NCI-H226 (cell line): Measurements from ENCODE around the gene TUB.

Experiments used
- DNase-seq: peaks from one replicate; pipeline ENCODE4 v3.0.0-alpha.2; 2015

The TUB gene

DNA sequence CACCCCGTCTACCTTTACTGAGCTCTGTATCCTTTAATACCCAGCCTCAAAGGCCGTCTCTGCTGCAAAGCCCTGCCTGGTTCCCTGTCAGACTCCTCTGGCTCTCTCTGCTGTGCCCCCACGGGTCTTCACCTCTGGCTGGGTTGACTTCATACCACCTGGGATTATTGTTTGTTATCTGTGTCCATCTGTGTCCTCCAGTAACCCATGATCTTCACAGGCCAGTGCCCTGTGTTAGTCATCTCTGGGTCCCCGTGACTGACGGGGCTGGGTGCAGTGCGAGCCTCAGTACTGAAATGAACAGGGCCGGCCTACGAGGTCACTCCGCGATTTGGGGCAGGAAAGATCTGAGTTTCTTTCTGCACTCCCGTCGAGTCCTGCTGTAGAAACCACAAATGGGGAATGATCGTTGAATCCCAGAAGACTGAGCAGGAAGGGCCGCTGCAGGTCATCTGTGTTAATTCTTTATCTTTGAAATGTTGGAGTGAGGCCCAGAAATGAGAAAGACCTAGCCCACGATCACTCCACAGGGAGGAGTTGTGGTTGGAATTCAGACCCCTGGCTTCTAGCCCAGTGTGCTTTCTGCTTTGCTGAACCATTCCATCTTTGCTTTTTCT, 12.3 kb upstream of the TUB start:
- DNase-seq = peak; percentile 98

DNA sequence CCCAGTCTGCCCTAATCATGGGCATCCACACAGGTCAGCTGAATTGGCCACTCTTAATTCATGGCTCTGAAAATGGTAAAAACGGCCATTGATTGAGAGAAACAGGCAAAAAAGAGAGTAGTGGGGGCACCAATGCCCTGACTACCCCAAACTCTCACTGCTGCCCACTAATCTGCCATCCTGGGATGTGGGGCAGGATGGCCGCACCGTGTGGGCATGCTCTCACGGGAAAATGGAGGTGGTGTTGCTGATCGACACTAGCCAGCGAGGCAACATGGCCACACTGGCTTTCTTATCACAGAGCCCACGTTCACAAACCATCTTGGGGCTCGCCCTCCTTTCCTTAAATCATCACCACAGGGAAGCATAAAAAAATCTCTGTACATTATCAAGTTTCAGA, 11.2 kb upstream of the TUB start:
- no peak for DNase-seq

DNA sequence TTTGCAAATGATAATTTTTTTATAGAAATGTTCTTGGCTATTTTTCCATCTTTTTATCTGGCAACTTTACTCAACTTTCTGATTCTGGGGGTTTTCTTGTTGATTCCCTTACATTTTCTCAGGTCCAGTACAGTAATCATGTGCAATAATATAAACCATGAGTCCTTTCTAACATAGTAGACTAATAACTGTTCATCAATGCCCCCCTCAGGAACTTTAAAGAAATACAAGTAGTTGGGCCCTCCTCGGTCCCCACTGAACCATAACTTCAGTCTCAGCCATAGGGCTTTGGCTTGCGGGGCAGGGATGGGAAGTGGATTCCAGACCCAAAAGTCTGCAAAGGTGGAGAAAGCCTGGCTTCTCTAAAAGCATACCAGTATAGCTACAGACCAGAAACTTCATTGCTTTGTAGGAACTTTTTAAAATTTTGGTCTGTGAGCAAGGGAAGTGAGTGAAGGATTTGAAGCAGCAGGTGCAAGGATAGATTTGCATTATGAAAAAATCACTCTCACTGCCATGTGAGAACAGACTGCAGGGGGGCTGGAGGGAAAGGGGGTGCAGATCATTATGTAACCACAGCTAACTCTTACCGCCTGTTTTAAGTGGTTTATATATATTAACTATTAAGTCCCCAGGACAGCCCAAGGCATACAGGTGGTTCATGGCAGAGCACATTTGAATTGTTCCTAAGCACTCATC, 10.4 kb upstream of the TUB start:
- no peak for DNase-seq

DNA sequence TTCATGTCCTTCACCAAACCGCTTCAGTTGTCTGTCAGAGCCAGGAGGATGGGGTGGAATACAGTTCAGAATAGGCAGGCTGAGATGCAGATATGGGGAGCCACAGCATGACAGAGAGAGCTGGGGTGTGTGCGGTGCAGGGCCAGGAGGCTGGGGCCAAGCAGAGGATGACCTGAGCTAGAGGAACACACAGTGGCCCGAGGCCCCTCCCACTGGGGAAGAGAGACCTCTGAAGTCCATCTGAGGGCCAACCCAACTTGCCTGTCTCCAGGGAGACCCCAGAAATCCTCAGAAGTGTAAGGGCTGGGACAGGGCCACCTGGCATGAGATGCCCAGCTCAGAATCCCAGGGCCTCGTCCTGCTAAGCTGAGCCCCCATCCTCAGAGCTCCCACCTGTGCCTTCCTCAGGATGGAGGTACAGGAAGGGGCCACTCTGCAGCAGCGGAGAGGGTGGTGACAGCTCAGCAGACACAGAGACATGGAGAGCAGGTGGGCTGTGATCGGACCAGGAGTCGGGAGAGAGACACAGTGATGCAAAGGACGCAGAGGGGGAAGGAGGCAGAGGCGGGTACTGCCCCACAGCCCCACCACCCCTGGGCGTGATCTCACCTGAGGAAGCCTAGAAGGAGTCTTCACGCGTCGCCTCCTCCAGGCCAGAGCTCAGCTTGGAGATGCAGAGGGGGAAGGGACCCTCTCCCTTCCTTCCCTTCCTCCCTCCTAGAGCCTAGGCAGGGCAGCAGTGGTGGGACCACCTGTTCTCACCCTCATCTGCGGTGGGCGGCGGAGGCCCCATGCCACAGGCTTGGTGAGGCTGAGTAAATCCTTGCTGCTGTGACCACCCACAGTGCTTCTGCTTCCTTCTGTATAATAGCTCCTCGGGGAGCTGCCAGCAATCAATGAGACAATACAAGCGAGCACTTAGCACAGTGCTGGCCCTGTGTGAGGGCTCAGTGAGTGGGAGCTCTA, 9.1 kb upstream of the TUB start:
- DNase-seq = no peak

DNA sequence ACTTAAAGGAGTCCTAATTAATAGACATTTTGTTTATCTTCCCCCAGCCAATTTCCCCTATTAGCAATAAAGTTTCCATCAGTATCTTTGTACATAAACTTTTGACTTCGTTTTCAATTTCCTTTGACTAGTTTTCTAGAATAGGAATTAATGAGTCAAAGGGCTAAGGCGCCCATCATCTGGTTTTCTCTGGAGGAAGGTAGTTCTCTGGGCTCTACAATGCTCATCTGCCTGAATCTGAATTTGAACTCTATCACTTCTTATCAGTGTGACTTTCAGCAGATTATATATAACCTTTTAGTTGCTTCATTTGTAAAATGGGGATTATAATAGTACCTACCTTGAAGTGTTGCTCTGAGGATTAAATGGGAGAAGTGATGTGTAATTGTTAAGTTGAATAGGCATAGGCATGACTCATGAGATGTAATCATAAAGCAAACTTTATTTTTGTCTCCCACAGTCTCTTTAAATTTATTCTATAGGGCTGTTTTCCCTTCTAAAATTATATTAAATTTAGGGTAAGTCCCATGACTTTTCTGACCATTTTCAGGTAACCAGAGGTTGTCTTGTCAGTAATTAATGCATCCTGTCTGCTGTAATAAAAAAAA, 5.8 kb upstream of the TUB start:
- no peak for DNase-seq

DNA sequence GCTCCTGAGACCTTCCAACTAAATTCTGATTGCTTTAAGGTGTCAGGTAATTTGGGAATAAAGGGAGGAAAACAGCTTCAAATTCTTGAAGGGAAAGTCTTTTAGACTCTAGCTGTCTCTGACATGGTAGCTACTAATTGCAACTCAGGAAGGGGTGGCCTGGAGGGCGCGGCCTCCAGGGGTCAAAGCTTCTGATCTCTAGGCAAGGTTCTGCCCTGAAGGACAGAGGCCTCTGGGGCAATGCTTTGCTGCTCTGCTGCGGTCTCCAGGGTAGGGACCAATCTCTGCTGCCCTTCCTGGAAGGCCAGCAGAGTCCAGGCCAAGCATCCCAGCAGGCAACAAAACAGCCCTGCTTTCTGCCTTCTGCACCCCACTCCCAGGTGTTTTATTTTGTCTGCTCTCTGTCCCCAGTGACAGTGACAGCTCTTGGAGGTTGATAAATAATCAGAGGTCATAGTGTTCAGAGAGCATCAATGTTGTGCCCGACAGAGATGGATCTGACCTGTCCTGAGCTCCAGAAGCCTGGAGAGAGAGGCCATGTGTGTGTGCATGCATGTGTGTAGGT, 1.8 kb upstream of the TUB start:
- no peak for DNase-seq

DNA sequence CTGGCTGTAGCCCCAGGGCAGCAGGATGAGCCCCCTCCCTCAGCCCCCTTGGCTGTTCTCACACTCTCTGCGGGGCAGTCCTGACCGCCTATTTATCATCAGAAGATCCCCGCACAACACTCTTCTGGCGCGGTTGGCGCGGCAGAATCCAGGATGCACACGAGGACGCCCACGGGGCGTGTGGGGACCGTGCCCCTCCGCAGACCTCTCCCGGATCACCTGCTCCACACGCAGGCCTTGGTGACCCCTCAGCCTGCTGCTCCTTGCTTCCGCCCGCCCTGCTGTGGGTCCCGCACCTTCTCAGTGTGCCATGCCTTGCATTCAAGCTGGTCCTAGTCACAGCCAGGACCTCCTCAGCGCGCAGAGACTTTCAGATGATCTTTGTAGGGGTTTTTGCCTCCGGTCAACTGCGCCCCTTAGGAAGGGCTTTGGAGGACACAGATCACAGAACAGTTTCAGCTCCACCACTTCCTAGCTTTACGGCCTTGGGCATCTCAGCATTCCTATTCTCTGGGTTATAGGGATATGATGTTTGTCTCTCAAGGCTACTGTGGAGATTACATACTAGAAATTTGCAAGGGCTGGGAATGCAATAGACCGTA, 841 bp upstream of the TUB start:
- no peak for DNase-seq

DNA sequence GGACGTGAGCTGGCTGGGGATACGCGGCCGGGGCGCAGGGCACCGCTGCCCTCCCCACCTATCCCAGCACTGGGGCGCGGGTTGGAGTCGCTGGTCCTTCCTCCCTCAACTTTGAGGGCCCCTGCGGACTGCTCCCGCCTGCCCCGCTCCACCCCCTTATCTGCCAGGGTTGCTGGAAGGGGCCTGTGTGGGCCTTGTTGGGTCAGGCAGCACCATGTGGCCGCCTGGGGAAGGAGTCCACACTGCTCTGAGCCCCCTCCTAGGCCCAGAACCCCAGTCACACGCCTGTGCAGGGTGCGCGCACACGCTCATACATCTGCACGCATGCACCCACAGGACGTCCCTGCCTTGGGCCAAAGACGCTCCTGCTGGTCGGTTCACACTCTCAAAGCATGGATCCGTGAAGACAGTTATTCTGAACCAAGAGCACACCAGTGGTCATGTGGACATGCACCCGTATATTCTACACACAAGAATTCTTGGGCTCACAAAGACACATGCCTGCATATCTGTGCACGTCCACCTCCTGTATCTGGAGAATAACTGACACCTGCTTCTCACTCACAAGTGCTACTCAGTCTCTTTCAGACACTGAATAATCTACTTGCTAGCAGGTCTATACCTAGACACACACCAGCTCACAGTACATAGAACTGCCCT, 710 bp downstream of the TUB start:
- DNase-seq = no peak

DNA sequence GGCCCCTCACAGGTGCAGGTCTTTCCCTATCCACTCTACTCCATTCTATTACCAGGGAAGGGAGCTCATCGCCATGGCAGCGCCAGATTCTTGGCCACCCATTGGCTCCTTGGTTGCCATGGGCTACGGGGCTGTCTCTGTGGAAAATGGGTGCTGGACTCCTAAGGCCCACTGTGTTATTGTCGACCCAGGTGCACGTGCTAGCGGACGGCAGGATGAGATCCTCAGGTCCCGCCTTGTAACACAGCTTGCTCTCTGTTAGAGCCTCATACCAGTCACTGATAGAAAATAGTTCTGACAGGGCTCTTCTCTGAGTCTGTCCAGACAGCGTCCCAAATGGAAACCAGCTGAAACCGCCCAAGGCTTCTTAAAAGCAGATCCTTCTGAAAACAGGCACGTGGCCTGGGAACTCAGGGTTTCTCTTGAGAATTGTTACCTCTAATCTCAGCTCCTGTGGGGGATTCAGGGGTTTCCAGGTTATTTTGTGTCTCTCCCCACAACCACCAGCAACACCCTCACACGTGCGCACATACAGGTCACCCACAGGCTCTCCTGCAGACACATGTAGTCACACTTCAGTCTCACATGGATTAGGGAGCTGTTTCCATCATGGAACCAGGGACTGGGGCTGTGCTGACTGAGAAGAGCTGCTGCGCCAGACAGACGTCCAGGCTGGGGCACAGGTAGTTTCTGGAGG, 1.5 kb downstream of the TUB start:
- no peak for DNase-seq

DNA sequence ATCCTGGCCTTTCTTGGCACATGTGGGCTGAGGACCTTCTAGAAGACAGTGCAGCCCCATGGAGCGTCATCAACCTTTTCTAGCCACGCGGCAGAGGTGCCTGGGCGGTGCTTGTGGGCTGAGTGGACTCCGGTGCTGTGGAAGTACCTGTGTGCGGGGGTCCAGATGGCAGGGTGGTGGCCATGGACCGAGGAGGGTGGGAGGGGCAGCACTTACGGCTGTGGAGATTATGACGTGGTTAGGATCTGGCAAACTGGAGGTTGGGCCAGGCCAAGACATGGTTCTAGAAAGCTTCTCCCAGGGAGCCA, 2.0 kb downstream of the TUB start:
- DNase-seq = no peak

DNA sequence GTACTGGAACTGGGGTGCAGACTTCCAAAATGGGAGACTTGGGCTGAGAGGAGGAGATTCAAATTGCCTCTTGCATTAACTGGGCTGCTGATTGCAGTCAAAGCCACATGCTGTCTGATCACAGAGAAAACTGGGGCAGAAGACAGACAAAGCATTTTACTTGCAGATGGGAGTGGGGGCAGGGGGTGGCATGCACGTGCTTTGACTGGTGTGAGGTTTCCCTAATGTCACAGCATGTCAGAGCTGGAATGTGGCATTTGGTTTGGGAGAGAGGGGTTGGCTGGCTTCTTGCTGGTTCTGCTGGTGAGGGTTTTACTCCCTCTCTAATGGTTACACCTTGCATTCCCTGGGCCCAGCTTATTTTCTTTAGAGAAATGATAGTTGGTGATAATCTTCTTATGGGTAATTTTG, 2.9 kb downstream of the TUB start:
- DNase-seq = no peak

DNA sequence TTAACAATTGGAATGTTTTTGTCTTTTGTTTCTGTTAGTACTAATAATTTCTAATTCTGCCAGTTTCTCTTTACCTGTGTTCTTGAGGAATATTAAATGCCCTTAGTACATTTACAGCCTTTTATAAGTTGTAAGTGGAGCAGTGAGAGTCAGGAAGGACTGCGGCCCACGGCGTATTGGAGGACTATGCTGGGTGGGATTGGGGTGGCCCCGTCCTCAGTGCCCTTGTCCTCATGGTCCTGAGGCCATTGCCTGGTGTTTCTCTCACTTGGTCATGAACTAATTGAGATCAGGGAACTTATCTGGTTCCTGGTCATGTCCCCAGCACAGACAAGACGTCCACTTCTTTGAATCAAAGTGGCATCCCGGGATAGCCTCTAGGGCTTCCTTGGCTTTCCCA, 3.3 kb downstream of the TUB start:
- no peak for DNase-seq

DNA sequence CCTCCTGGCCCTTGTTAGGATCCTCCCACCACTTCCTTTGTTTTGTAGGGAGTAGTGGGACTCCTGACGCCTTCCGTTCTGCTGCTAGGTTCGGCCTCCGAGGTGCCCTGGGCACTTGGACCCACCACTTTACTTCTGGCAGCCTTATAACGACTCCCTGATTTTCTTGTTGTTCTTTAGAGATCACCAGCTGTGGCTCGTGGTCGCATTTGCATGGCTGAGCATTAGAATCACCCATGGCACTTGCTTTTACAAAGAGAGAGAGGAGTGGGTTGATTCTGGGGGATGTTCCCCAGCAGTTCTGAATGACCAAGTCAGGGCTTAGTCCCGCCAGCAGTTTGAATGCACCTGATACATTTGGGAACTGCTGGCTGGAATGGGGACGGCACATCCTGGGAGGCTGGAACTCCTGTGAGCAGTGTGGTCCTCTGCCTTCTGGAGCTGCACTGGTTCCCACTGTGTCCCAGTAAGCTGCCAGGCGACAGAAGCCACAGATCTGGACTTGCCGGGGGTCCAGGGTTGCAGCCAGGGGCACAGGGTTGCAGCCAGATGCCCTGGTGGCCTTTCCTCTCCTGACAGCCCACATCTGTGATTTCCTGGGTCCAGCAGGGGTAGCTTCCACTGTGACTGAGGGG, 4.1 kb downstream of the TUB start:
- DNase-seq = no peak

DNA sequence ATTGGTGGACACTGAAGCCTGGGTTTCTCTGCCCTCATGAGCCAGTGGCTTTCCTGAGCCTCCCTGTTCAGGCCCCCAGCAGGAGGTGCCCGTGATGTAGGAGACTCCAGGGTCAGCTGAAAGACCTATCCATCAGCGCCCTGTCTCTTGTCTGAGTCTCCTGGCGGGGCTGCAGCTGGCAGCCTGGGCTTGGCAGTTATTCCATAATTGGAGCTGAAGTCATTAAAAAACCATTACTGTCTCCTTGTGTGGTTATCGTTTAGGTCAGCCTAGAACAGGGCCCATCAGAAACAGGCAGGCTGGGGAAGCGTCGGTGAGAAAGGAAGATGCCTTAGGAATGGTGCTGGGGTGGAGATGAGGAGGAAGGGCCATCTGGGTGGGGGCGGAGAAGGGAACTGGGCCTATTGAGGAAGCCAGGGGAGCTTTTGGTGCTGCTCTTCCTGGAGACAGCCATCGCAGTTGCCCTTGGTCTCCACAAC, 5.0 kb downstream of the TUB start:
- DNase-seq = no peak

DNA sequence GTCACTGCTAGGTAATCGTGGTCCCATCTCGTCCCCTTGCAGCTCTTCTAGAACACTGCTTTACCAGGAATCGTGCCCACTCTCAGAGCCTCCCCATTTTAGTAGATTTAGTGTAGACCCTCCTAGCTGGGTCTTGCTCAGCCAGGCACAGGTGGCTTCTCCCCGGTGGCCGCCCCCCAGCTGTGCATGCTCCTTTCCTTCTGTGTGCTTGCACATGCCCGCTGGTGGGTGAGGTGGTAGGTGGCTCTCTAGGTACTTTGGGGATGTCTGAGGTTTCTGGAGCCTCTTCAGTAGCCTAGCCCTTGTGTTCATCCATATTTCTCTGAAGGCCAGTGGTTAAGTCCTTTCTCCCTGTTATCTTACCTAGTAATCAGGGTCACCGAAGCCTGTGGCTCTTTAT, 5.6 kb downstream of the TUB start:
- no peak for DNase-seq

DNA sequence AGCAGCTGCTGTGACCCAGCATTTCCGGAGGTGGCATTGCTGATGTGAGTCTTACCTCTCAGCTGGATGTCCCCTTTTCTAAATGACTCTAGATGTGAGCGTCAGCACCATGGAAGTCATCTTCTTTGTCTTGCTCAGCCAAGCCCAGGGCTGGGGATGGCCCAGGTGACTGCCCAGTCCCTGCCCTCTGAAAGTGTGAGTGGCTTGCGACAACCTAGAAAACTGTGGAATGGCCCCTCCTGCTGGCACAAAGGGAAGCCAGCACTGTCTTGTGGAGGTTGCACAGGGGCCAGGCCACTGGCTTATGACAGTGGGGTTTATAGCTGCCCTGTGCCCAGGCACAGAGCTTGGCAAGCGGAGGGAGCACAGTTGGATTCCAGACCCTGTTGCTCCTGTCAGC, 6.2 kb downstream of the TUB start:
- no peak for DNase-seq

DNA sequence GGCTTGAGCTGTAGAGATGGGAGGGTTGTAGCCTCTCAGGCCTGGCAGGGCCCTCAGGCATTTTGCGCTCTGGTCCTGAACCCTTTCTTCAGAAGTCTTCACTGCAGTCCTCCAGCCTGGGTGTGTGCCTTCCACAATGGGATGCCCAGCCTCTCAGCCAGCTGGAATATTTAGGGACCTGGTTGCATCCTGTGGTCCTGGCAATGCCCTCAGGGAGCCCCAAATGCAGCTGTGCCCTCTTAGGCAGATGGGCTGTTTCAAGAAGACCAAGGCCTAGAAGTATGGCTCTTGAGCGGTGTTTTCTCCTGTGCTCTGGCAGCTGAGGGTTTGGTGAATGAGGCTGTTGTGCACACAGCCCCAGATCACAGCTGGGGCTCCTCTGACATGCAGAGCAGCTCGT, 6.7 kb downstream of the TUB start:
- DNase-seq = no peak

DNA sequence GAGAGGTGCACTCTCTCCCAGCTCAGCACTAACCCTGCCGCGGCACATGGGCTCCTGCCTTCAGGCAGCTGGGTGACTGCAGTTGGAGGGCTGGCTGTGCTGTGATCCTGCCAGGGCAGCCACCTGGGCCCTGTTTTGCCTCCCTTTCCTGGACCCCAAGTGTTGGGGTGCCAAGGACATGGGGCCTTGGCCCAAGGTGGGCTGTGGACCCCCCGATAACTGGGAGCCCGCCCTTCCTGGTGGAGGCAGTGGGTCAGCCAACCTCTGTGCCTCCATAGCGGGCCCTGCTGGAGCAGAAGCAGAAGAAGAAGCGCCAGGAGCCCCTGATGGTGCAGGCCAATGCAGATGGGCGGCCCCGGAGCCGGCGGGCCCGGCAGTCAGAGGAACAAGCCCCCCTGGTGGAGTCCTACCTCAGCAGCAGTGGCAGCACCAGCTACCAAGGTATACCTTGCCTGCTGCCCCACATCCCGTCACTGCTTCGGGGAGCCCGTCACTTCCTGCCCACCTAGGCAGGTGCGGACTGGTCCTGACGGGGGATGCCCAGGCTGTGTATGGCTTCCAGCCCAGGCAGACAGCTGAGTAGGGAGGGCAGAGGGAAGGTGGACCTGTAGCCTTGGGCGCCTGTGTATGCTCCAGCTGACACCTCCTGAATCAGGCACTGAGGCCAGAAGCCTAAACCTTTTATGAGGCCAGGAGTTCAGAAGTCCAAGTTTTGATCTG, 8.9 kb downstream of the TUB start:
- DNase-seq = no peak

DNA sequence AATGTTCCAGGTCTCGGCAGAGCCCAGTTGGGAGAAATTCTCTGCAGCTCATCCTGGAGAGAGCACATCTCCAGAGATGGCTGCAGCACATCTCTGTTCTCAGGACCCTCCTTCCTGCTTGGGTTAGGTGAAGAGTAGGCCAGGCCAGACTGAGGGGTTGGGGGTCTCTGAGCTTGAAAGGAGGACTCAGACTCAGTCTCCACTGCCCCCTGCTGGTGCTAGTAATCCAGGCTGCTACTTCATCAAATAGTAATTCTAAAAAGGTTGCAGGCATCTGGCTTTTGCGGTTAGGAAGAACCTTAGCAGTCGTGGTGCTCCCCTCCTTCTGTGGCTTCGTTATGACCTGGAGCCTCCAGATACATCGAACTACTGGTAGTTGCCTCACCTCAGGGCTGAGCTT, 9.7 kb downstream of the TUB start:
- DNase-seq = no peak

DNA sequence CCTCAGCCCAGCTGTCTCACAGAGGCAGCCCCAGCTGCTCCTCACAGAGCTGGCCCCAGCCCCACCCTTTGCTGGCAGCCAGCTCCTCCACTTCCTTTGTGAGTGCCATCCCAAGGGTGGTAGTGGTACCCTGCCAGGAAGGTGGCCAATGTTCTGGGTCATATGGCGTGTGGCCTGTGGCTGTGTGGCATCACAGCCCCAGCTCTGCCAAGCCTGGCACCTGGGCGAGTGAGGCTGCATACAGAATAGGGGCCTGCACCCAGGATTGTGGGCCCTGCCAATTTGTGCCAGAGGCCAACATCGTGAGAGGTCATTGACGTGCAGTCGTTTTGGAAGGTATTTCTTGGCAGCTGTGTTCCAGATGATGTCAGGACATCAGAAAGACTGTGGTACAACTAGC, 10.7 kb downstream of the TUB start:
- no peak for DNase-seq
